ENCODE measurements around the gene WARS2.

- TF ChIP-seq SP1 (IDR thresholded peaks at IDR 0.05) (no peak), CTBP1 (IDR thresholded peaks at IDR 0.05; ENCODE audit: borderline replicate concordance) (no peak), ZNF384 (IDR thresholded peaks at IDR 0.05) (no peak), ELF4 (IDR thresholded peaks at IDR 0.05) (no peak), TARDBP (IDR thresholded peaks at IDR 0.05) (no peak), FOXM1 (IDR thresholded peaks at IDR 0.05; ENCODE audit: borderline replicate concordance) (no peak), NFRKB (IDR thresholded peaks at IDR 0.05) (no peak), SUZ12 (IDR thresholded peaks at IDR 0.05) (no peak), LEF1 (IDR thresholded peaks at IDR 0.05; ENCODE audit: borderline replicate concordance) (no peak)
- TF ChIP-seq, protein P1, sequence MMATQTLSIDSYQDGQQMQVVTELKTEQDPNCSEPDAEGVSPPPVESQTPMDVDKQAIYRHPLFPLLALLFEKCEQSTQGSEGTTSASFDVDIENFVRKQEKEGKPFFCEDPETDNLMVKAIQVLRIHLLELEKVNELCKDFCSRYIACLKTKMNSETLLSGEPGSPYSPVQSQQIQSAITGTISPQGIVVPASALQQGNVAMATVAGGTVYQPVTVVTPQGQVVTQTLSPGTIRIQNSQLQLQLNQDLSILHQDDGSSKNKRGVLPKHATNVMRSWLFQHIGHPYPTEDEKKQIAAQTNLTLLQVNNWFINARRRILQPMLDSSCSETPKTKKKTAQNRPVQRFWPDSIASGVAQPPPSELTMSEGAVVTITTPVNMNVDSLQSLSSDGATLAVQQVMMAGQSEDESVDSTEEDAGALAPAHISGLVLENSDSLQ (IDR thresholded peaks at IDR 0.05): no peak
Measured at GRCh38 chr1:119179051-119179450, 38.6 kb upstream of the WARS2 start.

All from HEK293T (cell line).